NB4 (cell line): ENCODE results near the gene FRYL.

Experiments
- CTCF ChIP-seq: IDR thresholded peaks from one replicate; pipeline ENCODE4 v1.5.1; 2012; ENCODE audit warnings: low read depth, low read length
- MAX ChIP-seq: IDR thresholded peaks from 2 replicates; pipeline ENCODE4 v1.6.1; 2011; ENCODE audit warnings: low read depth, low read length
- POLR2A ChIP-seq: IDR thresholded peaks from 2 replicates; pipeline ENCODE4 v1.6.1; 2011; ENCODE audit warnings: mild to moderate bottlenecking; ENCODE audit not compliant: insufficient read length; ENCODE audit errors: extremely low read depth

- no peak for TF ChIP-seq CTCF
- no peak for TF ChIP-seq POLR2A
- no peak for TF ChIP-seq MAX
Observed at GRCh38 chr4:48725414-48725813, 54.7 kb downstream of the FRYL start.
